GM18508 (cell line): Measurements from ENCODE around the gene SLC16A12.
"Not testable (repeated sequence)": the region's sequence is repeated elsewhere in the genome, so short reads cannot be mapped to it uniquely, and the experiment has no call there.

ENCODE experiments used
- ATAC-seq: cut with Tn5 transposase; IDR thresholded peaks from one replicate; pipeline ENCODE4 v1.9.1; 2021; ENCODE audit warnings: moderate number of reproducible peaks; ENCODE audit not compliant: insufficient read depth, unreplicated experiment

SLC16A12 gene

DNA sequence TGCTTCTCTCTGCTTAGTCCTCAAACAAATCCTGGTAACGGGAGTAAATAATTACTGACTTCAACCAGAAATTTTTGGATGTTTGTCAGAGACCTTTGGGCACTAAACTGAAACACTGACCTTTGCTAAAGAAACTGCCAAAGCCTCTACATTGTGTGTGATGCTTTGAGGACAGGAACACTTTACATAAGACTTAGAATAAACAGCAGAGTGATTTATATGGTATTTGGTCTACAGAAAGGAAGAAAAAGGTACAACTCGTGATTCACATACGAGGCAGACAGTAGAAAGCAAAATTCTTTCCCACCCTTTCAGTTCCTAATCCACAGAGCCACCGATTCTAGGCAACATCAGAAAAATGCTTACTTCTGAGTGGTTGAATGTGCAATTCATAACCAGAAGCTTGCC, 59.8 kb downstream of the SLC16A12 start:
- ATAC-seq: no peak

DNA sequence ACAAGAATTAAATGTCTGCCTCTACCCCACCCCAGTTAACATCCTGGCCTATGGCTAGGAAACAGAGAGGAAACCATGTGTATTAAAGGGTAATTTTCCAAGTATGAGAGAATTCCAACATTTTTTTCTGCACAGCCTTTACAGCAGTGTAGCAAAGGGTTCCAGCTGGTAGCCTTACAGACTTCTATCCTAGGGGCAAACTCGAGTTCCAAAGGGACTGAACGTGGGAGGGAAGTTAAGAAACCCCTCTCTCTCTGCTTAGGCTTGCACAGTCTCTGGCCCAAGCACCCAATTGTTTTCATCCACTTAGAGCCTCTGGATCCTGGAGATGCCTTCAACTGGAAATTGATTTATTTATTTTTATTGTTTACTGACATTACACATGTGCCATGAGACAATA, 60.3 kb downstream of the SLC16A12 start:
- ATAC-seq: no peak

DNA sequence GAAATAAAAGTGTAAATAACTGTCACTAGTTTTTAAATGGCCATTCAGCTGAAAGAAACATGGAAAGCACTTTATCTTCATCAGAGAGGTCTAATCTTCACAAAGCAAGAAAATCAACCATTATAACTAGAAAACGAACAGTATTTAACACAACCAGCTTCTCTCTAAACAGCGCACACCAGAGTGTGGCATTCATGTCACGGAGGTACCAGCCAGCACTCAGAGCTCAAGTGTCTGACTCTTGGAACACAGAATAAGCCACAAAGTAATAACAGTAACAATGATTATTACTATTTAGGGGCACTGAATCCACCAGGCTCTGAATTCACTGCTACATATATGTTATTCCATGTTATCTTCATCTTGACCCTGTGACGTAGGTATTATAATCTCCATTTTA, 60.9 kb downstream of the SLC16A12 start:
- ATAC-seq: no peak

DNA sequence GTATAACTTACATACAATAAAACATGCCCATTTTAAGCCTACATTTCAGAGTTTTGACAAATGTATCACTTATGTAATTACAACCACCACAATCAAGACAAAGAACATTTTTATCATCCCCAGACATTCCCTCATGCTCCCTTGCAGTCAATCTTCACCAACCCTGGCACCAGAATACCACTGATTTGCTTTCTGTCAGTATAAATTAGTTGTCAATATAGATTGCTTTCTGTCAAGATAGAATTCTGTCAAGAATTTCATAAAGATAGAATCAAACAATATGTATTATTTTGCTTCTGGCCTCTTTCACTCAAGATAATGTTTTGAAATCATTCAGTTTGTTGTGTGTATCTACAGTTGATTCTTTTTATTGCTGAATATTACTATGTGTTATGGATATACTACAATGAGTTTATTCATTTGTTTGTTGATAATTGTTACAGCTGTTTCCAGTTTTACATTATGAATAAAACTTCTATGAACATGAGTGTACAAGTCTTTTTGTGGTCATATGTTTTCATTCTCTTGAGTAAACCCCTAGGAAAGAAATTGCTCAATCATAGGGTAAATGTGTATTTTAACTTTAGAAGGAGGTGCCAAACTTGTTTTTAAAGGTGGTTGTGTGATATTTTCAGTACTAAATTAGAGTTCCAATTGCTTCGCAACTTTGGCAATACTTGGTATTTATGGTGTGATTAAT, 64.1 kb downstream of the SLC16A12 start:
- ATAC-seq: no peak

DNA sequence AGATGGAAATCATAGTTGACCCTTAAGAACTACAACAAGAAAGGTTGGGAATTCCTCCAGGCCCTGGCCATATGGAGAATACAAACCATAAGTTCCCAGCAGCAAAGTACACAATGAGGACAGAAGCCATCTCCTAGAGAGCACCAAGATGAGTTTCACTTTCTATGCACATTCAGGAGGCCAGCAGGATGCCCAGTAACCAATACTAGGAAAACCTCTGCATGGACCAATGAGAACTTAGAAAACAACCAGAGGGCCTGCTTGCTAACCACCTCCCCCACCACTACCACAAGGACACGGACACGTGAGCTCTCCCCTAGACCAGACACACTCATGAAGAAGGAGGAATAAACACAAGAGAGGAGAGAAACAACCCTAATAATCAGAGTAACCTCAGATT, 64.8 kb downstream of the SLC16A12 start:
- no peak for ATAC-seq

DNA sequence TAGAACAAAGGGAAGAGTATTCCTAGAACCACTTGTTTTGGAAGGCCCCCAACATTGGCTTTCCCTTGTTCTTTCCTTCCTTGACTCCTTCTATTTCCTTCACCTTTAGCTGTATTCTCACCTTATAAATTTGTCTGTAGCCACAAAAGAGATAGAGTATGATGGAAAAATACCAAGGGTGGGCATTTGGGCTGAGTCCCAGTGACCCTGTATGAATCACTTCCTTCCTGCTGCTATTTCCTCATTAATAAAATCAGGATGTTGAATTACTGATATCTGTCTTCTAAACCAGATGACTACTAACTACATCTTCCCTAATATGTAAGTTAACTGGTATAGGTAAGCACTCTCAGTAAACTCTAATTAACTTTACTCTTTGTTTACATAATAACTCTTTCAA, 65.9 kb downstream of the SLC16A12 start:
- ATAC-seq: no peak

DNA sequence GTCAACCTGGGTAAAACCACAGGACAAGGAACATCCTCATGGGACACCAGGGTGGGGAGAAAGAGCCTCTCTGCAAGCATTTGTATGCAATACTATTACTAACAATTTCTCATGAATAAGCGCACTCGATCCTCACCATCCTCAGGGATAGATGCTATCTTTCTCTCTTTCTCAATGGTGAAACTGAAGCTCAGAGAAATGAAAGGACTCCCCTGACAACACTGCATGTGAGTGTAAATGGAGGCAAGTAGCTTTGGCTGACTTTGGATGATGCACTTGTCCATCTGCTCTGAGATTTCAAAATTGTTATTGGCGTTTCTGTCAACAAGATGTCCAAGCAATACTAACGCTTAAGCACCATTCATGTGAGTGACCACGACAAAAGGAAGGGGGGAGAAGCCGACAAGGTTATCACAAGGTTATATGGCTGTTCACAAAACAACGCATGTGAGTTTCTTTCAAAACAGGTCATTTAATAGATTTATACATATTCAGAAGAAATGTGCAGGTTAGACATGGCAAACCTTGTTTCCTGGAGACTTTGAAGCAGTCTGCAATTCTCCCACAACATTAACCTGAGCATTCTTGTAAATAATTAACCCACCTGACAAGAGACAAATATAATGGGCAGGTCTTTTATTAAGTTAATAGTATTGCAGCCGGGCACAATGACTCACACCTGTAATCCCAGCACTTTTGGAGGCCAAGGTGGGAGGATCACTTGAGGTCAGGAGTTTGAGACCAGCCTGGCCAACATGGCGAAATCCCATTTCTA, 67.0 kb downstream of the SLC16A12 start:
- no peak for ATAC-seq

DNA sequence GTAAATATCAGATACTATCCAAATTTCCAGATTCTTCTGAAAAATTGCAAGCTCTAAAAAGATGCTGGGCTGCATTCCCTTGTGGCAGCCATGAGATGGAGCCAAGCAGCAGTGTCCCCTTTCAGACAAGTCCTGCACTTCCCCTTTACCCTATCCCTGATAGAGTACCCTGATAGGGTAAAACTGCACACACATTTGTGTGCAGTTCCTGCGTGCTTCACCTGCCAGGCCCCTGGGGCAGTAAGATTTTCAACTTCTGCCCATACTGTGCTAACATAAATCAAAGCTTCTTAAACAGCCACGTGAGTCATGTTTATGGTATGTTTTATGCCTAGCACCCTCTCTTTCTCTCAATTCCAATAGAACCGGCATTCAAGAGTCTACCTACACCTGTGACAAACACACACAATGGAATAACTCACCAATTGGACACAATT, 68.8 kb downstream of the SLC16A12 start:
- ATAC-seq: no peak

DNA sequence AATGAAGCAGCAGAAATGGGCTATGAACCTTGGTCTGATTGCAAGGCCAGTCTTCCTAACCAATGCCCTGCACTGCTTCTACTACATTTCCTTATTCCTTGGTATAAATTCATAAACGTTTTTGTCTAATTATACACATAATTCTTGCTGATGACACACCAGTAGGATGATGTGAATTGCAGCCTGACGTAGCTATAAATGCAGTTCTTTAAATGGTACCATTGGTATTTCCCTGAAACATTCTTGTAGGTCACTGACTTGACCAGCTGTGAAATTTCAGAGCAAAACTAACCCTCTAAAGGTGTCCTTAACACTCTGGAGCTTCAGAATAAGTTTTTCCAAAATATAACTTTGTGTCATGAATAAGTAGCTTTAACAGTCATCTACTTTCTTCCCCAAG, 70.2 kb downstream of the SLC16A12 start:
- ATAC-seq: no peak

DNA sequence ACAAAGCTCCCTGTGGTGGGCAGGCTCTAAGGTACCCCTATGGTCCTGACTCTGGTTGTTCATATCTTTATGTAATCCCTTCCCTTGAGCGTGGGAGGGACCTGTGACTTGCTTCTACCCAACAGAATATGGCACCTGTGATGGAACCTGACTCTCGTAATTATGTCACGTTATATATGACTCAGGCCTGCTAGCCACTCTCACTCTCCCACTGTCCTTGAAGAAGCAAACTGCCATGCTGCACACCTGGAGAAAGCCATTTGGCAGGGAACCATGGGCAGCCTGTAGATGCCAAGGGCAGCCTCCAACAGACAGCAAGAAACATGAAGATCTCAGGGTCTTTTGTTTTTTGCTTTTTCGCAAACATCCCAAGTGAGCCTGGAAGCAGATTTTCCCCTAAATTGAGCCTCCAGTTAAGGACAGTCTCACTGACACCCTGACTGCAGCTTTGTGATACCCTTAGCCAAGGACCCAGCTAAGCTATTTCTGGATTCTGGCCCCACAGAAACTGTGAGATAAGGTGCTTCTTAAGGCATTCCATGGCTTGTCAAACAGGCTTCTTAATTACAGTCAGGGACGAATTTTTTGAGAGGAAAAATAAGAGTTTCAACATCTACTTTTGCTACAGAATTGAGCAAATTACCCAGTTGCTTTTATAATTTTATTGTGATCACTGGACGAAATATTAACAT, 71.4 kb downstream of the SLC16A12 start:
- no peak for ATAC-seq

DNA sequence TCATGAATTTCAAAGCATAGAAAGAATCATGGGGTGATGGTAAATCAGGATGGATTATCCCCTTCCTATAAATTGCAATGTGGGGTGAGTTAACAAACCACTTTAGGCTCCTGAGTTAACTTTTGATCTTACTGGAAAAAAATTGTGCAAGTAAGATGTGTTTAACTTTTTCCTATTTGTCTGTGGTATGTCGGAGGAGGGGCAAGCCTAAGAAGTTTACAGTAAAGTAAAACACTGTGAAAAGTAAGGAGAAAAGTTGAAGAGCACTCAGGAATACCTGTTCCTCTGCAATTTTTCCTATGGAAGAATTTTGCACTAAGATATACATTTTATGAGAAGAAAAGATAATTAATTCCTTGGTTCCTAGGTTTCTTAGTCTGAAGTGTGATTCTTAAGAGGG, 76.6 kb downstream of the SLC16A12 start:
- ATAC-seq: no peak

DNA sequence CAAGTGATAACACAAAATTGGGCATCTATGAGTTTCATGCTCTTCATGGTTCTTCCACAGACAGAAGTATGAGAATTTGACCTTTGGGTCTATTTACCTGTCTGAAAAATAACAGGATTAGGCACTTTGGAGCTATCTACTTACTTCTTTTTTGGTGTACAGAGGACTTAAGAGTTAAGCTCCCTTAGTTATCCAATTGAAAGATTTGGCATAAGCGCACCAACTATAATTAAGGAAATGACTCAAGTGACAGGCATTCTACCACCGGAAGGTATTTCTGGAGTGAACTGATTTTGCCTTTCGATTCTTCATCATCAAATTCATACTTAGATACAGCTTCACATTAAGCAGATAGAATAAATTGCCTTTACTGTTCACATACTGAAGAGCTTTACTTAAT, 77.1 kb downstream of the SLC16A12 start:
- no peak for ATAC-seq

DNA sequence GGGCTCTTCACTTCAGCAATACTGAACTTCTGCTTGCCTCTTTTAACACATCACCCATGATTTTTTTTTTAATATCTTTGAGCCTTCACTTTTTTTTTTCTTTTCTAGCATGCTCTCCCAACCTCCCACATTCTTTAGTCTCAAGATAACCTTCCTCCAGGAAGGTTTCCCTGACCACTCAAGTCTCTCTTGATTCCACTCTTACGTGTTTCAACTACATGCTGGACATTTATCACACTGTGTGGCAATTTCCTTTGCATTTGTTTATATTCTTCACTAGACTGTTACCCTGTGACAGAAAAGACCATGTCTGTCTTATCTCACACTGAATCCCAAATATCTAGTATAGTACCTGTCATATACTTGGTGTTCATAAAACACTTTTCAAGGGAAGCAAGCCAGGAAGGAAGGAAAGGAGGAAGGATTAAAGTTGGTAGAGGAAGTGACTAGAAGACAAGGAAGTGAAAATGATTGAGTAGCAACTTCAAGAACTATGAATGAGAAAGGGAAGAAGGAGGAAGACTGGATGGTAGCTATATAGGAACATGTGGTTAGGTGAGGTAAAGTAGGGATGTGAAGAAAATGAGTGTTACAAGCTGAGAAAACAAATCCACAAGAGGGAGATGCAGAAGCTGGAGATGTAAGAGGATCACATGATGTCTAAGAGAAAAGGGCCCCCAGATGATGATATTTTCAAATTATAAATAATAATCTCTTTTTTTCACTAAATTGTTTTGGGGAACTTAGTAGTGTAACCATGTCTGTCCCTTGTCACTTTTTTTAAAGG, 80.6 kb downstream of the SLC16A12 start:
- ATAC-seq: no peak

DNA sequence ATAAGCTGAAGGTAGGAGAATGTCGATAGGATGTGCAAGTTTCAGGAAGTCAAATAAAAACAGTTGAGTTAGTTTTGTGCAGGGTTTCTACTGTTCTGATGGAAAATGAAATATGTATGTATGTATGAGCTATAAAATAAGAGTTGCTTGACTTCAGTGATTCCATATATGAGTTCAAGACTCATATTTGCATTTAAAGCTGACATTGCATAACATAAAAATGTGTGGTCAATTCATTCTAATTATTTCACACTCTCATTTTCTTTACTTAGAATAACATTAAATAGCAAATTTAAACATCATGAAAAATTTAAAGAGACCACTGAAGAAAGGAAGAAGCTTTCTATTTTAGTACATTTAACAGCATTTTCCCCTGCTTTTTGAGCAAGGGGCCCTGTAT, 83.2 kb downstream of the SLC16A12 start:
- ATAC-seq: no peak

DNA sequence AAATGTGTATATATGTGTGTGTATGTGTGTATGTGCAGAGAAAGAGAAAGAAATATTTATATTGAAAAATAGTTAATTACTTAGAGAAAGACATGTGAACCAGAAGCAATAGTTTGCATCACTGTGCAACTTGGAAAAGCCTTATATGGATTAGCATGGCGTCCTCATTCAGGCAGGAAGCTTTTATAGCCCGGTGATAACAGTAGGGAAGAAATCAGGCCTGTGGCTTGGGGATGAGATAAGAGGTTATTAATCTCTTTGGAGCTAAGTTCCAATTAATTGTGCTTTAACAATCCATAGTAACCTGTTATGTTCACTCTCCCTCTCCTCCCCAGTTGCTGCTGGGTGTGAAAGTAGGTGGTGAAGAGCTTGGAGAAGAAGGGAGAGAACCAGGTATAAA, 84.5 kb downstream of the SLC16A12 start:
- no peak for ATAC-seq

DNA sequence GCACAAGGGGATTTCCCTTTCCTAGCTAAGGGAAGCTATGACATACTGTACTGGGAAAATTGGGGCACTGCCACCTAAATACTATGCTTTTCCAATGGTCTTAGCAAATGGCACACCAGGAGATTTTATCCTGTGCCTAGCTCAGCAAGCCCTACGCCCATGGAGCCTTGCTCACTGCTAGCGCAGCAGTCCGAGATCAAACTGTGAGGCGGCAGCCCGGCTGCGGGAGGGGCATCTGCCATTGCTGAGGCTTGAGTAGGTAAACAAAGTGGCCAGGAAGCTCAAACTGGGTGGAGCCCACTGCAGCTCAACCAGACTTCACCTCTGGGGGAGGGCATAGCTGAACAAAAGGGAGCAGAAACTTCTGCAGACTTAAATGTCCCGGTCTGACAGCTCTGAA, 90.6 kb downstream of the SLC16A12 start:
- ATAC-seq: not testable (repeated sequence)

DNA sequence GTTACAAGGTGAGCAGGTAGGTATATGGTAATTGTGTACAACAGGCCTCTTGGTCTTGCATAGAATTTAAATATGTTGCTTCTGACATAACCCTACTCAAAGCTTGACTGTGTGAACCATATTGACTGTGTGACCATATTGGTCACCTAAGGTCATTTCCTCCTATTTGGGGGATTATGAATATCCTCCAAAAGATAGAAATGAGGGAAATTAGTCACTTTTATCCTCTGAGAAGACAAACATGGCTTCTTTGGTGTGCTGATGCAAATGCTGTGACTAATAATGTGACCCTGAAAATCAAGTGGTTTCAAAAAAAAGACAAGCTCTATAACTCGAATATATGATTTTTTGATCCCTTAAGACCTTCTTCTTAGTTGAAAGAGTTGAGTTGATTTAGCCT, 93.1 kb downstream of the SLC16A12 start:
- ATAC-seq: no peak

DNA sequence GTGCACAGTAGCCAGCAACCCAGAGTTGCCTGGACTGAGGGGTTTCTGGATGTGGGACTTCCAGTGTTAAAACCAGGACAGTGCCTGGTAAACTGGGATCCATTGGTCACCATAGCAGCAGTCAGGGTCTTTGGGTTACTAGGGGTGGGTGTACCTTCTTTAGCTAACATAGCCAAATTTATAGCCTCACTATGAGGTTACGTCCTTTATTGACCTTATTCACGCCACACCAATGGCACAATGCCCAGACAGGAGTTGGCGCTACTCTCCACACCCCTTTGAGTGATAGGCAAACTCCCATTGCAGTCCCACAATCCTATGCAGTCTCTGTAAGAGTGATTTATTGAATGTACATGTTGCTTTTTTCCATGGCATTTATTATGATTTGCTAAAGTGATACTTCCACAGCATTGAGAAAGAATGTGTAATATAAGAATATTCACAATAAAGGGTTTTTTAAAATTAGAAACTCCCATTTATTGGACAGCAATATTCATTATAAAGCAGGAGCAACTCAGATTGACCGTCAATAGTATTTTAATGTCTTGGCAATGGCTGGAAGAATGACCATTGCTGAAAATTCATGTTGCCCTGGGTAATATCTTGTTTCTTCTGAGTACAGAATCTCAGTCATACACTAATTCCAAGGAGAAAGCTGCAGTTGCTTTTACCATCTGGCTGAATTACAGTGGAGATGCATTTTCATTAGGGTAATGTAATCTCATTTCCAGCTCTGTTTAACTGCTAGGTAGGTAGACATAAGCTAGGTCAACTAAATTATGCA, 95.0 kb downstream of the SLC16A12 start:
- no peak for ATAC-seq

DNA sequence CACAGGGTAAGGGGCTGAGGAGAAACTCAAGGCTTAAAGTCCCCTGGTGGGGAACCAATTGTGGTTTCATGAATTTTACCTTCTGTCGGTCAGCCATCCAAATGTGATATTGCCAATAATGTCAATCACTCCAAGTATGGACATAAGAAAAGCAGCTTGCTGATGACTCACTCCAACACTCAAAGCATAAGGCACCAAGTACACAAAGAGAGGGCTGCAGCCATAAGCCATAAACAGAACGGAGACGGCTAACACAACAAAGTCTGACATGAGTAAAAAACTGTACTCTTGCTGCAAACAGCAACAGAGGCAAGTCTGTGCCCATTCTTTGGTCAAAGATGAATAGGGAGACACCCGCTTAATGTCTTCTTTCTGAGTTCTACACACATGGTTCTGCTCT, 96.9 kb downstream of the SLC16A12 start:
- ATAC-seq: no peak

DNA sequence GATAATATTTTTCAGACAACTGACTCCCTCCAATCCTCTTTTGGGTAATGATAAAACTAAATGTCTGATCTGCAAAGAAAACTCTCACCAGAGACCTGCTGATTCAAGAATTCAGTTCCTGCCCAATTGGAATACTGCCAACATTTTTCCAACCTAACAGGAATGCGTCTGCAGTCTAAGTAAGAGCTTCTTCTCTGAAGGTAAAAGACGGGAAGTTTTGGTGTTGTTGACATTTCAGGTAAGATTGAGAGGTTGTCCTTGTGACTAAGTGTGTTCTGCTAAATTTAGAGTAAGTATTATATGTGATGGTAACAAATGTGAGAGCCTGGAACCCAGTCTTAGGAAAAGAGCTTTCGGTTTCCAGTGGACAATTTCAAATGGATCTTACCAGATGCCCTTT, 103.4 kb downstream of the SLC16A12 start:
- no peak for ATAC-seq
